Keratinocyte (primary cell): ENCODE results near the gene CACNA1C. TPM values are rescaled to one million over a fixed set of nuclear protein-coding genes. Genes with fewer than 3 reads are reported as not detected.

ENCODE experiments used
- DNase-seq: peaks from one replicate; pipeline ENCODE4 v3.0.0-alpha.2; 2011; ENCODE audit warnings: low read depth, missing footprints, low spot score
- FAIRE-seq: peaks from 2 replicates; lab custom pipeline; 2011; peaks lifted over from hg19 to GRCh38; lab: Jason Lieb, UNC
- H2AFZ ChIP-seq: 2 replicates; pipeline ENCODE4 v1.6.0; 2012; ENCODE audit warnings: low read length, control low read depth, inconsistent platforms; ENCODE audit not compliant: control insufficient read depth
- H3K27ac ChIP-seq: 2 replicates; pipeline ENCODE4 v1.5.1; 2011; ENCODE audit warnings: low read length; ENCODE audit not compliant: control insufficient read depth, insufficient read depth
- H3K27me3 ChIP-seq: 3 replicates; pipeline ENCODE4 v1.6.0; 2011; ENCODE audit warnings: low read length; ENCODE audit not compliant: control insufficient read depth, insufficient read depth; ENCODE audit errors: extremely low read depth
- H3K36me3 ChIP-seq, 2 experiments: 2 replicates in 1 of 2; 3 replicates in 1 of 2; pipeline ENCODE4 v1.5.1; 2011; ENCODE audit warnings: low read length in 2 of 2, mild to moderate bottlenecking in 1 of 2; ENCODE audit not compliant: control insufficient read depth in 2 of 2, insufficient read depth in 2 of 2; ENCODE audit errors: extremely low read depth in 1 of 2
- H3K4me1 ChIP-seq: 3 replicates; pipeline ENCODE4 v1.5.1; 2011; ENCODE audit warnings: low read length; ENCODE audit not compliant: control insufficient read depth, insufficient read depth; ENCODE audit errors: extremely low read depth
- H3K4me2 ChIP-seq: 3 replicates; pipeline ENCODE4 v1.6.0; 2011; ENCODE audit warnings: low read depth, low read length; ENCODE audit not compliant: control insufficient read depth, insufficient read depth; ENCODE audit errors: extremely low read depth
- H3K4me3 ChIP-seq, 3 experiments: fragments of 200-600 bp in 1 of 3; sonication (generic) in 1 of 3; 2 replicates in 2 of 3; 3 replicates in 1 of 3; pipeline ENCODE4 v1.5.1; 2011 to 2016; ENCODE audit warnings: low read length in 3 of 3, mild to moderate bottlenecking in 3 of 3, control low read depth in 2 of 3, inconsistent platforms in 1 of 3, low read depth in 1 of 3, mixed read lengths in 1 of 3, mixed run types in 1 of 3, moderate library complexity in 1 of 3; ENCODE audit not compliant: control insufficient read depth in 2 of 3, insufficient read depth in 2 of 3; ENCODE audit errors: extremely low read depth in 1 of 3
- H3K79me2 ChIP-seq: 2 replicates; pipeline ENCODE4 v1.6.0; 2012; ENCODE audit warnings: low read length; ENCODE audit not compliant: control insufficient read depth, insufficient read depth
- H3K9ac ChIP-seq: 3 replicates; pipeline ENCODE4 v1.6.0; 2011; ENCODE audit warnings: low read length; ENCODE audit not compliant: control insufficient read depth, insufficient read depth; ENCODE audit errors: extremely low read depth
- H3K9me1 ChIP-seq: 3 replicates; pipeline ENCODE4 v1.6.0; 2011; ENCODE audit warnings: low read length; ENCODE audit not compliant: control insufficient read depth, insufficient read depth; ENCODE audit errors: extremely low read depth
- H3K9me3 ChIP-seq: 2 replicates; pipeline ENCODE4 v1.5.1; 2012; ENCODE audit warnings: low read depth, low read length; ENCODE audit not compliant: control insufficient read depth
- H4K20me1 ChIP-seq: 3 replicates; pipeline ENCODE4 v1.6.0; 2011; ENCODE audit warnings: low read length; ENCODE audit not compliant: control insufficient read depth, insufficient read depth; ENCODE audit errors: extremely low read depth
- EZH2 ChIP-seq: IDR thresholded peaks from one replicate; pipeline ENCODE4 v1.6.1; 2012; ENCODE audit warnings: inconsistent platforms, mild to moderate bottlenecking, low read length, moderate library complexity
- dilution Hi-C: fragments of 300-500 bp; cut with MboI; formaldehyde crosslinking; loops from one replicate; pipeline ENCODE4 v1.7.0; 2020; ENCODE audit warnings: low sequenced_read_pairs; ENCODE audit not compliant: extremely low pct_ligation_motif_present
- polyA plus RNA-seq, 5 experiments: library from polyadenylated mRNA; depleted of rRNA in 3 of 5; stranded (reverse) in 3 of 5; stranded (forward) in 1 of 5; unstranded in 1 of 5; fragments of >200 nt; gene quantifications; 1 replicate in 1 of 5; 2 replicates in 3 of 5; 3 replicates in 1 of 5; pipeline versions ENCODE4 v1.2.1 to v1.2.3, GENCODE V29; 2011 to 2012; ENCODE audit warnings: missing spikeins in 2 of 5, low read depth in 1 of 5, low replicate concordance in 1 of 5
- TF ChIP-seq, protein P1 (sequence below), 3 experiments: IDR thresholded peaks in 1 of 3; conservative IDR thresholded peaks in 1 of 3; optimal IDR thresholded peaks in 1 of 3; 2 replicates in 2 of 3; 3 replicates in 1 of 3; pipeline versions ENCODE3 to v1.5.1; 2011; ENCODE audit warnings: low read length in 3 of 3, mild to moderate bottlenecking in 3 of 3, moderate library complexity in 2 of 3, control low read depth in 1 of 3, inconsistent platforms in 1 of 3; ENCODE audit not compliant: insufficient read depth in 2 of 3; ENCODE audit errors: extremely low read depth in 1 of 3

CACNA1C gene
- polyA plus RNA-seq, 1 donor (not counting 4 experiments of a cell fraction or from before 2014, with no cell fraction given), result not detected

DNA sequence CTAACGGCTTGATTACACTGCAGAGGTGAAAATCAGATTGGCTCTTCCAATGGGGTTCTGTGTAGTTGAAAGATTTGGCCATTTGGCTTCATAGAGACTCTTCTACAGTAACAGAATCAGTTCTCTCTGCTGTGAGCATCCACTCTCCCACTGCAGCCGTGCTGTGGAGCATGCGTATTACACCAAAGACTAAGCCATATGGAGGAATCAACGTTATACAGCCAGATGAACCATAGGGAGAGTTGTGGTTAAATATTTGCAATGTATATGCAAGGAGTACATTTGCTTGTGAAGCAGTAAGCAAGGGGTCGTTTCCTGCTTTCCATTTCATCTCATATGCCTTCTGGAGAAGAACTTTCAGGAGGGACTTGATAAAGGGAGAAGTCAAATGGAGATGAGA, 410.9 kb downstream of the CACNA1C start:
- FAIRE-seq, result no peak
- dilution Hi-C loops, result no loop called here
- H3K27me3 ChIP-seq, result no peaks in the 10 kb centered on the region

DNA sequence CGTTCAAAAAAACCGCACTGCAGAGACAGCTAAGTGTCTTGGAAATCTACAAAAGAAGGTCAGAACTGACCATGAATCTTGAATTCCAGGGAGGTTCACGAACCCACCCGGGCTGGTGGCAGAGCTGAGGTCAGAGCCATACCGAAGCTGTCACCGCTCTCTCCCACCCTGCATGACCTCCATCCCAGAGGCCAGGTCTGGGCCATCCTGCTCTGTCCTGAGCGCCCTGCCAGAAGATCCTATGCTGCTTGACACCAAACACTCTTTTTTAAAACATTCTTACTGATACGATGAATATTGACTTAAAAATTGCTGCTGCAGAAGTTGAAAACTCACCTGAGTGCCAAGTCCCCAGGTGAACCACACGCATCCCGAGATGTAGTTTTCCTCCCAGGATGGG, 412.9 kb downstream of the CACNA1C start:
- H3K9me3 ChIP-seq, result no peaks in the 10 kb centered on the region
- dilution Hi-C loops, result no loop called here
- H3K27me3 ChIP-seq, result no peaks in the 10 kb centered on the region

More for the DNA sequence above, 410.9 kb downstream of the CACNA1C start:
- H2AFZ ChIP-seq, result no peak overlapping the region
- H3K9me3 ChIP-seq, result no peaks in the 10 kb centered on the region
- H3K9ac ChIP-seq, result no peak overlapping the region
- no peaks in the 10 kb centered on the region for H3K4me1 ChIP-seq
- H4K20me1 ChIP-seq, result no peaks in the 10 kb centered on the region
- no peak overlapping the region for H3K4me3 ChIP-seq
- H3K36me3 ChIP-seq, result no peaks in the 10 kb centered on the region
- H3K79me2 ChIP-seq, result no peaks in the 10 kb centered on the region
- no peaks in the 10 kb centered on the region for H3K9me1 ChIP-seq
- DNase-seq, result no peak
- no peak overlapping the region for H3K4me2 ChIP-seq
- TF ChIP-seq, protein P1, sequence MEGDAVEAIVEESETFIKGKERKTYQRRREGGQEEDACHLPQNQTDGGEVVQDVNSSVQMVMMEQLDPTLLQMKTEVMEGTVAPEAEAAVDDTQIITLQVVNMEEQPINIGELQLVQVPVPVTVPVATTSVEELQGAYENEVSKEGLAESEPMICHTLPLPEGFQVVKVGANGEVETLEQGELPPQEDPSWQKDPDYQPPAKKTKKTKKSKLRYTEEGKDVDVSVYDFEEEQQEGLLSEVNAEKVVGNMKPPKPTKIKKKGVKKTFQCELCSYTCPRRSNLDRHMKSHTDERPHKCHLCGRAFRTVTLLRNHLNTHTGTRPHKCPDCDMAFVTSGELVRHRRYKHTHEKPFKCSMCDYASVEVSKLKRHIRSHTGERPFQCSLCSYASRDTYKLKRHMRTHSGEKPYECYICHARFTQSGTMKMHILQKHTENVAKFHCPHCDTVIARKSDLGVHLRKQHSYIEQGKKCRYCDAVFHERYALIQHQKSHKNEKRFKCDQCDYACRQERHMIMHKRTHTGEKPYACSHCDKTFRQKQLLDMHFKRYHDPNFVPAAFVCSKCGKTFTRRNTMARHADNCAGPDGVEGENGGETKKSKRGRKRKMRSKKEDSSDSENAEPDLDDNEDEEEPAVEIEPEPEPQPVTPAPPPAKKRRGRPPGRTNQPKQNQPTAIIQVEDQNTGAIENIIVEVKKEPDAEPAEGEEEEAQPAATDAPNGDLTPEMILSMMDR (optimal IDR thresholded peaks at IDR 0.05 in 1 of 3, IDR thresholded peaks at IDR 0.05 in 1 of 3, conservative IDR thresholded peaks at IDR 0.05 in 1 of 3; ENCODE audit: extremely low read depth in 1 of 3, insufficient read depth in 2 of 3, low read length in 3 of 3), result no peak
- no peak for TF ChIP-seq EZH2
- no peak overlapping the region for H3K27ac ChIP-seq

More for the DNA sequence above, 412.9 kb downstream of the CACNA1C start:
- Histone ChIP-seq H3K27ac (no peak overlapping the region), H3K4me2 (no peak overlapping the region), H3K36me3 (no peaks in the 10 kb centered on the region), H3K79me2 (no peaks in the 10 kb centered on the region), H2AFZ (no peak overlapping the region), H3K9ac (no peak overlapping the region), H3K4me1 (no peaks in the 10 kb centered on the region), H3K4me3 (no peak overlapping the region), H4K20me1 (no peaks in the 10 kb centered on the region), H3K9me1 (no peaks in the 10 kb centered on the region)
- DNase-seq, result no peak
- FAIRE-seq, result no peak
- TF ChIP-seq, protein P1 (optimal IDR thresholded peaks at IDR 0.05 in 1 of 3, IDR thresholded peaks at IDR 0.05 in 1 of 3, conservative IDR thresholded peaks at IDR 0.05 in 1 of 3; ENCODE audit: extremely low read depth in 1 of 3, insufficient read depth in 2 of 3, low read length in 3 of 3), result no peak
- no peak for TF ChIP-seq EZH2
